A549 (cell line): ENCODE data around the gene UNC13B. TPM values are rescaled to one million over a fixed set of nuclear protein-coding genes. Genes with fewer than 3 reads are reported as not detected.

ENCODE experiments used
- ATAC-seq, 2 experiments: fragments of 200-7000 bp in 1 of 2; fragments of >200 bp in 1 of 2; cut with Nextera tagmentation in 1 of 2; cut with Tn5 transposase in 1 of 2; 3 replicates each; pipeline versions ENCODE4 v1.8.0 to v1.9.1; 2018 to 2020; ENCODE audit warnings: mild to moderate bottlenecking in 1 of 2, moderate library complexity in 1 of 2
- CTCF ChIA-PET: fragments of 300-600 bp; sonication (Branson Sonifier 250); formaldehyde crosslinking; extraction: SDS; loops from one replicate; lab custom pipeline; 2021; ENCODE audit warnings: antibody characterized with exemption, inconsistent platforms; lab: Yijun Ruan, JAX
- POLR2A ChIA-PET: fragments of 350-600 bp; formaldehyde crosslinking; extraction: SDS; loops from one replicate; lab custom pipeline; 2021; ENCODE audit warnings: antibody characterized with exemption, inconsistent platforms; lab: Yijun Ruan, JAX
- DNase-seq, 2 experiments: peaks; one replicate each; pipeline versions ENCODE4 v3.0.0 to v3.0.0-alpha.2; 2011 to 2016; ENCODE audit warnings: low read depth in 1 of 2, low spot score in 1 of 2
- FAIRE-seq: peaks from 2 replicates; lab custom pipeline; 2011; peaks lifted over from hg19 to GRCh38; lab: Jason Lieb, UNC
- H3K27ac ChIP-seq, 2 experiments: fragments of >200 bp; sonication (Bioruptor Twin); formaldehyde crosslinking; 3 replicates each; pipeline ENCODE4 v1.5.1; 2016 to 2017
- H3K4me1 ChIP-seq: fragments of >200 bp; sonication (Bioruptor Twin); formaldehyde crosslinking; 3 replicates; pipeline ENCODE4 v1.6.1; 2016
- H3K4me2 ChIP-seq: fragments of >200 bp; sonication (Bioruptor Twin); formaldehyde crosslinking; 3 replicates; pipeline ENCODE4 v1.6.1; 2016
- H3K4me3 ChIP-seq: fragments of >200 bp; sonication (Bioruptor Twin); formaldehyde crosslinking; 3 replicates; pipeline ENCODE4 v1.5.1; 2016
- H3K9me3 ChIP-seq: fragments of >200 bp; sonication (Bioruptor Twin); formaldehyde crosslinking; 3 replicates; pipeline ENCODE4 v1.6.1; 2016
- CBX2 ChIP-seq: fragments of 200-600 bp; sonication (generic); IDR thresholded peaks from 2 replicates; pipeline ENCODE4 v1.6.1; 2016; ENCODE audit warnings: low read depth, mild to moderate bottlenecking, borderline replicate concordance
- CBX8 ChIP-seq: fragments of 200-600 bp; sonication (generic); IDR thresholded peaks from 2 replicates; pipeline ENCODE4 v1.6.1; 2016
- CTCF ChIP-seq: fragments of >200 bp; sonication (Bioruptor Twin); formaldehyde crosslinking; IDR thresholded peaks from 3 replicates; pipeline ENCODE4 v1.5.1; 2016
- EHF ChIP-seq: fragments of 250-450 bp; sonication (Bioruptor Pico); IDR thresholded peaks from 2 replicates; pipeline ENCODE4 v1.5.0; 2020; ENCODE audit warnings: mild to moderate bottlenecking
- EHMT2 ChIP-seq: fragments of 200-600 bp; sonication (generic); IDR thresholded peaks from 2 replicates; pipeline ENCODE4 v1.6.1; 2016; ENCODE audit warnings: antibody characterized with exemption, low read depth, mild to moderate bottlenecking, moderate library complexity
- FOSB ChIP-seq: fragments of 250-450 bp; sonication (Bioruptor Pico); IDR thresholded peaks from 2 replicates; pipeline ENCODE4 v1.5.0; 2020; ENCODE audit warnings: mild to moderate bottlenecking, moderate library complexity
- FOXS1 ChIP-seq: fragments of 250-450 bp; sonication (Bioruptor Pico); IDR thresholded peaks from 2 replicates; pipeline ENCODE4 v1.5.0; 2020; ENCODE audit warnings: mild to moderate bottlenecking, moderate library complexity
- GATA3 ChIP-seq: IDR thresholded peaks from 2 replicates; pipeline ENCODE4 v1.6.1; 2012; ENCODE audit warnings: borderline replicate concordance
- HES2 ChIP-seq: fragments of >200 bp; sonication (Bioruptor Twin); formaldehyde crosslinking; IDR thresholded peaks from 2 replicates; pipeline ENCODE4 v1.6.1; 2016
- HEYL ChIP-seq: fragments of 250-450 bp; sonication (Bioruptor Pico); IDR thresholded peaks from 2 replicates; pipeline ENCODE4 v1.8.0; 2021; ENCODE audit warnings: mild to moderate bottlenecking, moderate library complexity
- HOXB5 ChIP-seq: fragments of 250-450 bp; sonication (Bioruptor Pico); IDR thresholded peaks from 2 replicates; pipeline ENCODE4 v1.5.0; 2020; ENCODE audit warnings: mild to moderate bottlenecking, moderate library complexity
- JUN ChIP-seq, 2 experiments: fragments of >200 bp; sonication (Bioruptor Twin); formaldehyde crosslinking; IDR thresholded peaks; 2 replicates in 1 of 2; 3 replicates in 1 of 2; pipeline ENCODE4 v1.6.1; 2016 to 2017
- MYC ChIP-seq: IDR thresholded peaks from 2 replicates; pipeline ENCODE4 v1.6.1; 2012; ENCODE audit warnings: mild to moderate bottlenecking, inconsistent platforms, low read length, improper control_type of control experiment, borderline replicate concordance
- NFE2L2 ChIP-seq: fragments of 150-350 bp; conservative IDR thresholded peaks from 2 replicates; pipeline ENCODE4 v1.6.1; 2014; ENCODE audit warnings: low read length
- NPAS2 ChIP-seq: fragments of 250-450 bp; sonication (Bioruptor Pico); IDR thresholded peaks from 2 replicates; pipeline ENCODE4 v1.8.0; 2022; ENCODE audit warnings: mild to moderate bottlenecking, moderate library complexity, borderline replicate concordance
- NR3C1 ChIP-seq: fragments of >200 bp; sonication (Bioruptor Twin); formaldehyde crosslinking; IDR thresholded peaks from 3 replicates; pipeline ENCODE4 v1.6.1; 2017
- POLR2A ChIP-seq: IDR thresholded peaks from 2 replicates; pipeline ENCODE4 v1.6.1; 2012; ENCODE audit warnings: mild to moderate bottlenecking, low read length
- RARB ChIP-seq: fragments of 250-450 bp; sonication (Bioruptor Pico); IDR thresholded peaks from 2 replicates; pipeline ENCODE4 v1.8.0; 2021; ENCODE audit warnings: mild to moderate bottlenecking, moderate library complexity
- RFX5 ChIP-seq: fragments of 450-650 bp; IDR thresholded peaks from 2 replicates; pipeline ENCODE4 v1.7.1; 2014; ENCODE audit warnings: antibody characterized with exemption, mild to moderate bottlenecking, moderate library complexity
- RNF2 ChIP-seq: fragments of 200-600 bp; sonication (generic); IDR thresholded peaks from 2 replicates; pipeline ENCODE4 v1.6.1; 2016; ENCODE audit warnings: low read depth, mild to moderate bottlenecking, antibody characterized with exemption, moderate library complexity, borderline replicate concordance
- TP53 ChIP-seq: fragments of 250-450 bp; sonication (Bioruptor Pico); IDR thresholded peaks from 2 replicates; pipeline ENCODE4 v1.5.0; 2021; ENCODE audit warnings: mild to moderate bottlenecking, moderate library complexity
- USF2 ChIP-seq: fragments of 450-650 bp; IDR thresholded peaks from 2 replicates; pipeline ENCODE4 v1.6.1; 2014; ENCODE audit warnings: antibody characterized with exemption
- ZC3H11A ChIP-seq: fragments of 450-650 bp; IDR thresholded peaks from 2 replicates; pipeline ENCODE4 v1.6.1; 2014; ENCODE audit warnings: antibody characterized with exemption, mild to moderate bottlenecking
- ZFP36 ChIP-seq: fragments of 450-650 bp; IDR thresholded peaks from 2 replicates; pipeline ENCODE4 v1.6.1; 2014; ENCODE audit warnings: borderline replicate concordance; ENCODE audit not compliant: partially characterized antibody
- ZSCAN20 ChIP-seq: fragments of 250-450 bp; sonication (Bioruptor Pico); IDR thresholded peaks from 2 replicates; pipeline ENCODE4 v1.8.0; 2022; ENCODE audit warnings: mild to moderate bottlenecking, moderate library complexity
- WGBS: methylation state at CpG from one replicate; pipeline ENCODE4 v1.1.6; 2017; ENCODE audit errors: missing lambda C conversion rate; 5-methylcytosine and 5-hydroxymethylcytosine counted together
- polyA plus RNA-seq, 4 experiments: library from polyadenylated mRNA; depleted of rRNA in 3 of 4; stranded (reverse); fragments of >200 nt; fragmentation: RNase III in 1 of 4; extraction: RNeasy Plus Mini Kit Qiagen cat#74134 plus additional on column Dnase treatment in 1 of 4; gene quantifications; 2 replicates in 3 of 4; 3 replicates in 1 of 4; pipeline ENCODE4 v1.2.3, GENCODE V29; 2011 to 2017
- TF ChIP-seq, protein P1 (sequence below): IDR thresholded peaks from 2 replicates; pipeline ENCODE4 v1.6.1; 2012
- TF ChIP-seq, protein P2 (sequence below): fragments of 200-600 bp; sonication (generic); IDR thresholded peaks from 2 replicates; pipeline ENCODE4 v1.6.1; 2016; ENCODE audit warnings: antibody characterized with exemption, mild to moderate bottlenecking, moderate library complexity

The UNC13B gene
- polyA plus RNA-seq, 2 of the 4 experiments (the other 2 are of a cell fraction), result 9.9 to 17.8 TPM

DNA sequence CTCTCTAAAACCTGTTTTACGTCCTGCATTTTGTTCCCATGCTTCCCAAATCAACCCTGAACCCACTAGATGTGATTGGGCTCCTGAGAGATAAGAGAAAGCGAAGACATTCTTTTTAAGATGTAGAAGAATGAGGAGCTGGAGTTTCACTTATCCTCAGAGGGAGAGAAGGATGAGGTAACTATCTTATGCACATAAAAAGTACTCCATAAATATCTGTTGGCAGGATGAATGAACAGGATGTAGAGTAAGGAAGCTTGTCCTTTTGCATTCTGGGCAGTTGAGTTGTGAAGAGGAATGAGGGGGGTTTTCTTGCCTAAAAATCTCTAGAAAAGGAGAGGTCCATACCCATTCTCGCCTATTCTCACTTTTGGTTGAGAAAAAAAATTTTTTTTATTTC, 163.2 kb downstream of the UNC13B start:
- POLR2A ChIA-PET, result no interaction called here
- H3K27ac ChIP-seq, result no peak overlapping the region
- H3K4me2 ChIP-seq, result no peak overlapping the region
- WGBS, result 72% methylated on average over 3 of the region's 3 CpGs
- FAIRE-seq (no peak), DNase-seq (no peak), ATAC-seq (no peak)
- no peaks in the 10 kb centered on the region for H3K9me3 ChIP-seq
- no peak for TF ChIP-seq NFE2L2
- TF ChIP-seq NR3C1, result no peak
- CTCF ChIA-PET, result interaction anchor here (0.6 kb wide), 1 partner anchor 37 kb away, joined by 4 read pairs; no protein-coding TSS in a partner anchor
- no peaks in the 10 kb centered on the region for H3K4me1 ChIP-seq
- H3K4me3 ChIP-seq, result no peak overlapping the region

GRCh38 chr9:35333551-35333950, 171.7 kb downstream of the UNC13B start:
- no peak overlapping the region for H3K4me2 ChIP-seq
- 76% methylated on average over 1 of the region's 1 CpG for WGBS
- DNase-seq (no peak), FAIRE-seq (no peak), ATAC-seq (no peak; a peak in 1 of 6 replicates)
- ChIA-PET POLR2A (no interaction called here), CTCF (interaction anchor here (0.6 kb wide), 1 partner anchor 62 kb away, joined by 4 read pairs; no protein-coding TSS in a partner anchor)
- no peak overlapping the region for H3K27ac ChIP-seq
- H3K4me3 ChIP-seq, result no peak overlapping the region
- H3K9me3 ChIP-seq, result no peaks in the 10 kb centered on the region
- no peaks in the 10 kb centered on the region for H3K4me1 ChIP-seq
- TF ChIP-seq MYC, result no peak
- TF ChIP-seq ZC3H11A, result no peak
- TF ChIP-seq CTCF, result no peak
- TF ChIP-seq NPAS2, result no peak
- no peak for TF ChIP-seq CBX2
- no peak for TF ChIP-seq HEYL (CRISPR knock-in tag)
- no peak for TF ChIP-seq TP53 (CRISPR knock-in tag)
- no peak for TF ChIP-seq HES2
- no peak for TF ChIP-seq FOXS1 (CRISPR knock-in tag)

DNA sequence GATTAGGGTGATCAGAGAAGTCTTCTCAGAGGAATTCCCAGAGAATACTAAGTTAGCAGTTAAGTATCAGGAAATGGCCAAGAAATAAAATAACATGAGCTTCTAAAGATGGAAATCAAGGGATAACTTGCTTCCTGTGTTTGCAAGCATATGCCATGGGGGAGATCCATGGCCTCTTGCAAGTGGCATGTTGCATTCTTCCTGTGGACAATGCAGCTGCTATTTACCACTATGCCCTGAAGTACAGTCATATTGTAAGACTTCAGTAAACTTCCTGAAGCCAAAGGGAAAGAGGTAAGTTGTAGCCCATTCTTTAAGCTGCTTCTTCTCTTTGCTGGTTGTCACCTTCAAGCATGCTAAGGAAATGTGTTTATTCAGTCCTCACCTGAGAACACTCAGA, 173.4 kb downstream of the UNC13B start:
- DNase-seq, result no peak
- no peaks in the 10 kb centered on the region for H3K4me1 ChIP-seq
- H3K9me3 ChIP-seq, result no peaks in the 10 kb centered on the region
- H3K27ac ChIP-seq, result no peak overlapping the region
- no peak for FAIRE-seq
- H3K4me3 ChIP-seq, result no peak overlapping the region
- TF ChIP-seq HES2 (no peak), FOSB (CRISPR knock-in tag) (no peak), EHMT2 (no peak), HOXB5 (CRISPR knock-in tag) (no peak), TP53 (CRISPR knock-in tag) (no peak), RARB (CRISPR knock-in tag) (no peak), POLR2A (no peak), USF2 (no peak), ZFP36 (no peak), RFX5 (no peak), EHF (CRISPR knock-in tag) (no peak), JUN (IDR thresholded peaks at IDR 0.05) (no peak), CBX8 (no peak), RNF2 (no peak), ZSCAN20 (CRISPR knock-in tag) (no peak), GATA3 (no peak)
- TF ChIP-seq, protein P1, sequence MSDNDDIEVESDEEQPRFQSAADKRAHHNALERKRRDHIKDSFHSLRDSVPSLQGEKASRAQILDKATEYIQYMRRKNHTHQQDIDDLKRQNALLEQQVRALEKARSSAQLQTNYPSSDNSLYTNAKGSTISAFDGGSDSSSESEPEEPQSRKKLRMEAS, result no peak
- TF ChIP-seq, protein P2, sequence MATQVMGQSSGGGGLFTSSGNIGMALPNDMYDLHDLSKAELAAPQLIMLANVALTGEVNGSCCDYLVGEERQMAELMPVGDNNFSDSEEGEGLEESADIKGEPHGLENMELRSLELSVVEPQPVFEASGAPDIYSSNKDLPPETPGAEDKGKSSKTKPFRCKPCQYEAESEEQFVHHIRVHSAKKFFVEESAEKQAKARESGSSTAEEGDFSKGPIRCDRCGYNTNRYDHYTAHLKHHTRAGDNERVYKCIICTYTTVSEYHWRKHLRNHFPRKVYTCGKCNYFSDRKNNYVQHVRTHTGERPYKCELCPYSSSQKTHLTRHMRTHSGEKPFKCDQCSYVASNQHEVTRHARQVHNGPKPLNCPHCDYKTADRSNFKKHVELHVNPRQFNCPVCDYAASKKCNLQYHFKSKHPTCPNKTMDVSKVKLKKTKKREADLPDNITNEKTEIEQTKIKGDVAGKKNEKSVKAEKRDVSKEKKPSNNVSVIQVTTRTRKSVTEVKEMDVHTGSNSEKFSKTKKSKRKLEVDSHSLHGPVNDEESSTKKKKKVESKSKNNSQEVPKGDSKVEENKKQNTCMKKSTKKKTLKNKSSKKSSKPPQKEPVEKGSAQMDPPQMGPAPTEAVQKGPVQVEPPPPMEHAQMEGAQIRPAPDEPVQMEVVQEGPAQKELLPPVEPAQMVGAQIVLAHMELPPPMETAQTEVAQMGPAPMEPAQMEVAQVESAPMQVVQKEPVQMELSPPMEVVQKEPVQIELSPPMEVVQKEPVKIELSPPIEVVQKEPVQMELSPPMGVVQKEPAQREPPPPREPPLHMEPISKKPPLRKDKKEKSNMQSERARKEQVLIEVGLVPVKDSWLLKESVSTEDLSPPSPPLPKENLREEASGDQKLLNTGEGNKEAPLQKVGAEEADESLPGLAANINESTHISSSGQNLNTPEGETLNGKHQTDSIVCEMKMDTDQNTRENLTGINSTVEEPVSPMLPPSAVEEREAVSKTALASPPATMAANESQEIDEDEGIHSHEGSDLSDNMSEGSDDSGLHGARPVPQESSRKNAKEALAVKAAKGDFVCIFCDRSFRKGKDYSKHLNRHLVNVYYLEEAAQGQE, result no peak
- TF ChIP-seq, all 56 proteins: peak for 0
- ChIA-PET CTCF (interaction anchor here (0.6 to 1.1 kb wide), 3 partner anchors 21 to 647 kb away, joined by 3 to 4 read pairs (median 3); no protein-coding TSS in a partner anchor), POLR2A (no interaction called here)
- H3K4me2 ChIP-seq, result no peak overlapping the region
- ATAC-seq, result no peak
